Measurements from ENCODE around the gene TMEM87B. TPM values are rescaled to one million over a fixed set of nuclear protein-coding genes. Genes with fewer than 3 reads are reported as not detected.

Gene TMEM87B
- total RNA-seq, 1 experiment from 2014 or later: 16.3 TPM

DNA sequence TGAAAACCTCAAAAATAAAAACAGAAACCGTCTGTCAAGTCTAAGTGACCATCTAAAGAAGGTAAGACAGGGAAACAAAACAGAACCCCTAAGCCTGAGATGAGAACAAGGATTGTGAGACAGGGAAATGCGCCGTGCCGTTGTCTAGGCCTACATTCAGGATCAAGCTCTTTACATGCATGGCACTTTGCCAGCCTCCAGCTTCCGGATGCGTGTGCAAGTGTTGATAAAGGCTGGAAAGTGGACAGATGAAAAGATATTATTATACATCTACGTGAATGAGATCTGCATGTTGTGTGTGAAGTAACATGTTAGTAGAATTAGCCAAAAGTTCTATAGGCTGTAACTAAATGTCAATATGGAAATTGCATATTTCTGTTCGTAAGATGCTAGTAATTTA is 28.6 kb upstream of the TMEM87B start:
- Mint-ChIP-seq H3K27ac (ENCODE audit: unreplicated experiment) (no peak overlapping the region), H3K9me3 (ENCODE audit: unreplicated experiment) (no peaks in the 10 kb centered on the region), H3K4me1 (ENCODE audit: low read depth, unreplicated experiment) (peaks cover 4% of the 10 kb centered on the region), H3K27me3 (ENCODE audit: insufficient read depth, unreplicated experiment) (no peaks in the 10 kb centered on the region), H3K4me3 (ENCODE audit: unreplicated experiment) (no peak overlapping the region), H3K36me3 (ENCODE audit: insufficient read depth, unreplicated experiment) (peaks cover 75% of the 10 kb centered on the region)
- no peaks in the 10 kb centered on the region for H3K9me3 ChIP-seq
- TF ChIP-seq, protein P1, sequence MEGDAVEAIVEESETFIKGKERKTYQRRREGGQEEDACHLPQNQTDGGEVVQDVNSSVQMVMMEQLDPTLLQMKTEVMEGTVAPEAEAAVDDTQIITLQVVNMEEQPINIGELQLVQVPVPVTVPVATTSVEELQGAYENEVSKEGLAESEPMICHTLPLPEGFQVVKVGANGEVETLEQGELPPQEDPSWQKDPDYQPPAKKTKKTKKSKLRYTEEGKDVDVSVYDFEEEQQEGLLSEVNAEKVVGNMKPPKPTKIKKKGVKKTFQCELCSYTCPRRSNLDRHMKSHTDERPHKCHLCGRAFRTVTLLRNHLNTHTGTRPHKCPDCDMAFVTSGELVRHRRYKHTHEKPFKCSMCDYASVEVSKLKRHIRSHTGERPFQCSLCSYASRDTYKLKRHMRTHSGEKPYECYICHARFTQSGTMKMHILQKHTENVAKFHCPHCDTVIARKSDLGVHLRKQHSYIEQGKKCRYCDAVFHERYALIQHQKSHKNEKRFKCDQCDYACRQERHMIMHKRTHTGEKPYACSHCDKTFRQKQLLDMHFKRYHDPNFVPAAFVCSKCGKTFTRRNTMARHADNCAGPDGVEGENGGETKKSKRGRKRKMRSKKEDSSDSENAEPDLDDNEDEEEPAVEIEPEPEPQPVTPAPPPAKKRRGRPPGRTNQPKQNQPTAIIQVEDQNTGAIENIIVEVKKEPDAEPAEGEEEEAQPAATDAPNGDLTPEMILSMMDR (IDR thresholded peaks at IDR 0.05; ENCODE audit: insufficient read depth in 1 of 2, low read depth in 1 of 2, low read length in 1 of 2, severe bottlenecking in 1 of 2, unreplicated experiment in 1 of 2): no peak
- CTCF ChIA-PET: no interaction called here
- intact Hi-C loops (cut with micrococcal nuclease; ENCODE audit: unreplicated experiment): no loop called here
- no peak for DNase-seq
- no peaks in the 10 kb centered on the region for H3K27me3 ChIP-seq (replicated peaks; ENCODE audit: control insufficient read depth, insufficient read depth, low read length)
- no peak overlapping the region for H3K4me3 ChIP-seq (ENCODE audit: low read depth, low read length)
- BruUV-seq (replicated peaks): no TSS peak
- peaks cover 4% of the 10 kb centered on the region; the same call in 1 of the 2 replicates for H3K4me1 ChIP-seq
- POLR2A ChIA-PET: no interaction called here
- H3K36me3 ChIP-seq (ENCODE audit: control insufficient read depth, insufficient read depth, low read length): peaks cover 5% of the 10 kb centered on the region

DNA sequence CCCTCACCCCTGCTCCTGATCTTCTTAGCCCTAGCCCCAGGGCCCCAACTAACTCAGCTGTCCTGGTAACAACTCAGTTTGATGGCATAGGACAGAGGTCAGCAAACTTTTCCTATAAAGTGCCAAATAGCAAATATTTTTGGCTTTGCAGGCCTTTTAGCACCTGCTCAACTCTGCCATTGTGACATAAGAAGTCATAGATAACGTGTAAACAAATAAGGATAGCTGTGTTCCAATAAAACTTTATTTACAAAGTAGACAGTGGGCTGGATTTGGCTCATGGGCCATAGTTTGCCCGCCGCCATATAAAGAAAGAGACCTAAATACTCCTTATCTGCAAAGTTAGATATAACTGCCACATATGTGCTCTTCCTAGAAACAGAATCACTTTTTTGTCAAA is 27.3 kb upstream of the TMEM87B start:
- no peaks in the 10 kb centered on the region for H3K27me3 ChIP-seq (replicated peaks; ENCODE audit: control insufficient read depth, insufficient read depth, low read length)
- no peak overlapping the region for H3K4me3 ChIP-seq (ENCODE audit: low read depth, low read length)
- Mint-ChIP-seq H3K36me3 (ENCODE audit: insufficient read depth, unreplicated experiment) (peaks cover 68% of the 10 kb centered on the region), H3K9me3 (ENCODE audit: unreplicated experiment) (no peaks in the 10 kb centered on the region), H3K4me3 (ENCODE audit: unreplicated experiment) (no peak overlapping the region), H3K4me1 (ENCODE audit: low read depth, unreplicated experiment) (no peaks in the 10 kb centered on the region), H3K27ac (ENCODE audit: unreplicated experiment) (no peak overlapping the region), H3K27me3 (ENCODE audit: insufficient read depth, unreplicated experiment) (no peaks in the 10 kb centered on the region)
- DNase-seq: no peak
- peaks cover 2% of the 10 kb centered on the region for H3K36me3 ChIP-seq (ENCODE audit: control insufficient read depth, insufficient read depth, low read length)
- ChIA-PET POLR2A (no interaction called here), CTCF (no interaction called here)
- H3K9me3 ChIP-seq: no peaks in the 10 kb centered on the region
- no peaks in the 10 kb centered on the region for H3K4me1 ChIP-seq
- no TSS peak for BruUV-seq (replicated peaks)
- intact Hi-C loops (cut with micrococcal nuclease; ENCODE audit: unreplicated experiment): no loop called here
- TF ChIP-seq, protein P1 (IDR thresholded peaks at IDR 0.05; ENCODE audit: insufficient read depth in 1 of 2, low read depth in 1 of 2, low read length in 1 of 2, severe bottlenecking in 1 of 2, unreplicated experiment in 1 of 2): no peak

DNA sequence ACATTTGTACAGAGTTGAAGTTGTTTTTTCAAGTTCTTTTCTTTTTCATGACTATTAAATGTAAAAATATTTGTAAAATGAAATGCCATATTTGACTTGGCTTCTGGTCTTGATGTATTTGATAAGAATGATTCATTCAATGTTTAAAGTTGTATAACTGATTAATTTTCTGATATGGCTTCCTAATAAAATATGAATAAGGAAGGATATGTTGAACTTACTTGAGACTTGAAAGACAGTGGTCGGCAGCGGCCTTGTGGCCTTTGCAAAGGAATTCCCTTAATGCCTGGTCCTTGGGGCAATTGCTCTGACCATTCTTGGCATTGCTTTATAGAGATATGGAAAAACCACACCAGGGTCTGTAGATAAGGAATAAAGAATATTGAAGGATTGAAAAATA is 25.9 kb upstream of the TMEM87B start:
- no peak for DNase-seq
- Mint-ChIP-seq H3K36me3 (ENCODE audit: insufficient read depth, unreplicated experiment) (peaks cover 59% of the 10 kb centered on the region), H3K27ac (ENCODE audit: unreplicated experiment) (no peak overlapping the region), H3K4me3 (ENCODE audit: unreplicated experiment) (no peak overlapping the region), H3K9me3 (ENCODE audit: unreplicated experiment) (no peaks in the 10 kb centered on the region), H3K27me3 (ENCODE audit: insufficient read depth, unreplicated experiment) (no peaks in the 10 kb centered on the region), H3K4me1 (ENCODE audit: low read depth, unreplicated experiment) (no peaks in the 10 kb centered on the region)
- no peaks in the 10 kb centered on the region for H3K27me3 ChIP-seq (replicated peaks; ENCODE audit: control insufficient read depth, insufficient read depth, low read length)
- intact Hi-C loops (cut with micrococcal nuclease; ENCODE audit: unreplicated experiment): no loop called here
- H3K36me3 ChIP-seq (ENCODE audit: control insufficient read depth, insufficient read depth, low read length): peaks cover 2% of the 10 kb centered on the region
- ChIA-PET CTCF (interaction anchor here (1.1 kb wide), 1 partner anchor 142 kb away, joined by 4 read pairs; no protein-coding TSS in a partner anchor), POLR2A (no interaction called here)
- H3K9me3 ChIP-seq: no peaks in the 10 kb centered on the region
- no TSS peak for BruUV-seq (replicated peaks)
- H3K4me3 ChIP-seq (ENCODE audit: low read depth, low read length): no peak overlapping the region
- H3K4me1 ChIP-seq: no peaks in the 10 kb centered on the region
- TF ChIP-seq, protein P1 (IDR thresholded peaks at IDR 0.05; ENCODE audit: insufficient read depth in 1 of 2, low read depth in 1 of 2, low read length in 1 of 2, severe bottlenecking in 1 of 2, unreplicated experiment in 1 of 2): no peak
